IMR-90 (cell line): Measurements from ENCODE around the gene LAMA2. TPM values are rescaled to one million over a fixed set of nuclear protein-coding genes. Genes with fewer than 3 reads are reported as not detected.

Experiments used
- ATAC-seq: fragments of 200-7000 bp; cut with Tn5 transposase; 2 replicates; pipeline ENCODE4 v1.9.1; 2020; ENCODE audit warnings: low read depth, mild to moderate bottlenecking, moderate library complexity
- BruUV-seq: library from RNA; stranded (reverse); fragments of 400-500 nt; replicated peaks from 2 replicates; lab custom pipeline; 2021; lab: Mats Ljungman, UMichigan
- CTCF ChIA-PET: fragments of 300-600 bp; formaldehyde crosslinking; extraction: SDS; loops from one replicate; lab custom pipeline; 2021; ENCODE audit warnings: antibody characterized with exemption; lab: Yijun Ruan, JAX
- POLR2A ChIA-PET: fragments of 300-600 bp; sonication (Branson Sonifier 250); formaldehyde crosslinking; loops from one replicate; lab custom pipeline; 2022; ENCODE audit warnings: antibody characterized with exemption; ENCODE audit not compliant: unreplicated experiment; lab: Charles Lee
- DNase-seq: peaks from one replicate; pipeline ENCODE4 v3.0.0; 2013
- H2AFZ ChIP-seq: replicated peaks from 2 replicates; pipeline ENCODE3; 2013; ENCODE audit warnings: low read length, mild to moderate bottlenecking; ENCODE audit not compliant: poor library complexity
- H2AK5ac ChIP-seq: 2 replicates; pipeline ENCODE4 v1.6.1; 2013; ENCODE audit warnings: low read depth, low read length, inconsistent platforms
- H2AK9ac ChIP-seq: replicated peaks from 2 replicates; pipeline ENCODE3; 2013; ENCODE audit warnings: mild to moderate bottlenecking, low read depth, low read length, moderate library complexity; ENCODE audit not compliant: poor library complexity
- H2BK120ac ChIP-seq: 2 replicates; pipeline ENCODE4 v1.6.1; 2013; ENCODE audit warnings: low read depth, low read length, inconsistent platforms
- H2BK15ac ChIP-seq: 3 replicates; pipeline ENCODE4 v1.6.1; 2013; ENCODE audit warnings: low read depth, low read length, inconsistent platforms
- H2BK20ac ChIP-seq: 2 replicates; pipeline ENCODE4 v1.6.1; 2013; ENCODE audit warnings: low read depth, mild to moderate bottlenecking, inconsistent platforms, low read length, moderate library complexity
- H2BK5ac ChIP-seq: 2 replicates; pipeline ENCODE4 v1.6.1; 2013; ENCODE audit warnings: mild to moderate bottlenecking, low read depth, low read length, inconsistent platforms; ENCODE audit not compliant: poor library complexity, severe bottlenecking
- H3K14ac ChIP-seq: replicated peaks from 2 replicates; pipeline ENCODE4 v1.6.1; 2013; ENCODE audit warnings: low read depth, low read length, inconsistent platforms
- H3K18ac ChIP-seq: 2 replicates; pipeline ENCODE4 v1.6.1; 2013; ENCODE audit warnings: low read depth, low read length, control low read depth
- H3K23ac ChIP-seq: 2 replicates; pipeline ENCODE4 v1.6.1; 2013; ENCODE audit warnings: low read depth, low read length, inconsistent platforms
- H3K27ac ChIP-seq: 2 replicates; pipeline ENCODE4 v1.5.1; 2013; ENCODE audit warnings: mild to moderate bottlenecking, control low read depth, low read length; ENCODE audit not compliant: insufficient read depth
- H3K27me3 ChIP-seq: 2 replicates; pipeline ENCODE4 v1.6.1; 2013; ENCODE audit warnings: low read length; ENCODE audit not compliant: control insufficient read depth, insufficient read depth
- H3K36me3 ChIP-seq: 2 replicates; pipeline ENCODE4 v1.6.1; 2013; ENCODE audit warnings: low read length, mixed read lengths; ENCODE audit not compliant: control insufficient read depth, insufficient read depth
- H3K4ac ChIP-seq: 2 replicates; pipeline ENCODE4 v1.6.1; 2013; ENCODE audit warnings: low read depth, low read length, inconsistent platforms
- H3K4me1 ChIP-seq: 2 replicates; pipeline ENCODE4 v1.6.1; 2013; ENCODE audit warnings: low read length, mixed read lengths; ENCODE audit not compliant: control insufficient read depth, insufficient read depth
- H3K4me2 ChIP-seq: 2 replicates; pipeline ENCODE4 v1.6.1; 2013; ENCODE audit warnings: low read depth, mild to moderate bottlenecking, control low read depth, low read length, moderate library complexity
- H3K4me3 ChIP-seq: 2 replicates; pipeline ENCODE4 v1.5.1; 2013; ENCODE audit warnings: low read depth, mild to moderate bottlenecking, control low read depth, low read length, moderate library complexity; ENCODE audit not compliant: insufficient read depth
- H3K56ac ChIP-seq: 2 replicates; pipeline ENCODE4 v1.6.1; 2013; ENCODE audit warnings: low read length, inconsistent platforms; ENCODE audit not compliant: insufficient read depth; ENCODE audit errors: extremely low read depth
- H3K79me1 ChIP-seq, 2 experiments: 2 replicates each; pipeline ENCODE4 v1.6.1; 2013; ENCODE audit warnings: low read length in 2 of 2, inconsistent platforms in 1 of 2, low read depth in 1 of 2
- H3K9ac ChIP-seq: 2 replicates; pipeline ENCODE4 v1.6.1; 2013; ENCODE audit warnings: low read depth, low read length, control low read depth
- H3K9me1 ChIP-seq: 2 replicates; pipeline ENCODE4 v1.6.1; 2013; ENCODE audit warnings: low read length, inconsistent platforms; ENCODE audit not compliant: insufficient read depth
- H3K9me3 ChIP-seq: 2 replicates; pipeline ENCODE4 v1.6.1; 2013; ENCODE audit warnings: low read length; ENCODE audit not compliant: control insufficient read depth, insufficient read depth
- H4K20me1 ChIP-seq: 2 replicates; pipeline ENCODE4 v1.6.1; 2013; ENCODE audit warnings: low read length, inconsistent platforms; ENCODE audit not compliant: insufficient read depth
- H4K5ac ChIP-seq: 2 replicates; pipeline ENCODE4 v1.6.1; 2013; ENCODE audit warnings: mild to moderate bottlenecking, low read depth, low read length, control low read depth
- H4K8ac ChIP-seq, 2 experiments: 2 replicates each; pipeline ENCODE4 v1.6.1; 2013; ENCODE audit warnings: low read depth in 2 of 2, low read length in 2 of 2, control low read depth in 1 of 2, inconsistent platforms in 1 of 2
- H4K91ac ChIP-seq: 2 replicates; pipeline ENCODE4 v1.6.1; 2013; ENCODE audit warnings: low read depth, low read length, inconsistent platforms; ENCODE audit not compliant: insufficient read depth
- BHLHE40 ChIP-seq: fragments of 150-350 bp; IDR thresholded peaks from 2 replicates; pipeline ENCODE4 v1.6.1; 2016; ENCODE audit warnings: mild to moderate bottlenecking, low read depth, low read length
- CEBPB ChIP-seq: IDR thresholded peaks from 2 replicates; pipeline ENCODE4 v1.6.1; 2012; ENCODE audit warnings: low read depth, low read length, improper control_type of control experiment
- CHD1 ChIP-seq: IDR thresholded peaks from 2 replicates; pipeline ENCODE4 v1.6.1; 2012; ENCODE audit warnings: low read depth, low read length, improper control_type of control experiment
- CTCF ChIP-seq: conservative IDR thresholded peaks from 2 replicates; pipeline ENCODE4 v1.5.1; 2012; ENCODE audit warnings: mild to moderate bottlenecking, low read depth, low read length, improper control_type of control experiment
- ELK1 ChIP-seq: fragments of 150-350 bp; IDR thresholded peaks from 2 replicates; pipeline ENCODE4 v1.6.1; 2016; ENCODE audit warnings: low read depth, mild to moderate bottlenecking, low read length, moderate library complexity, borderline replicate concordance
- FOS ChIP-seq: fragments of 150-350 bp; IDR thresholded peaks from 2 replicates; pipeline ENCODE4 v1.6.1; 2016; ENCODE audit warnings: low read depth, low read length
- MAFK ChIP-seq: IDR thresholded peaks from 2 replicates; pipeline ENCODE4 v1.6.1; 2012; ENCODE audit warnings: low read depth, low read length, improper control_type of control experiment
- MAZ ChIP-seq: IDR thresholded peaks from 2 replicates; pipeline ENCODE4 v1.6.1; 2012; ENCODE audit warnings: low read depth, mild to moderate bottlenecking, low read length, improper control_type of control experiment, moderate library complexity, borderline replicate concordance
- MXI1 ChIP-seq: IDR thresholded peaks from 2 replicates; pipeline ENCODE4 v1.6.1; 2012; ENCODE audit warnings: low read depth, mild to moderate bottlenecking, low read length, moderate library complexity, borderline replicate concordance
- NFE2L2 ChIP-seq: fragments of 150-350 bp; IDR thresholded peaks from 2 replicates; pipeline ENCODE4 v1.6.1; 2016; ENCODE audit warnings: low read depth, mild to moderate bottlenecking, low read length
- POLR2A ChIP-seq: IDR thresholded peaks from 2 replicates; pipeline ENCODE4 v1.6.1; 2012; ENCODE audit warnings: mild to moderate bottlenecking, low read depth, low read length
- RAD21 ChIP-seq: IDR thresholded peaks from 2 replicates; pipeline ENCODE4 v1.6.1; 2012; ENCODE audit warnings: low read length, improper control_type of control experiment
- RCOR1 ChIP-seq: IDR thresholded peaks from 2 replicates; pipeline ENCODE4 v1.6.1; 2012; ENCODE audit warnings: mild to moderate bottlenecking, low read length, improper control_type of control experiment; ENCODE audit not compliant: insufficient replicate concordance
- RFX5 ChIP-seq: IDR thresholded peaks from 2 replicates; pipeline ENCODE4 v1.8.0; 2012; ENCODE audit warnings: low read depth, mild to moderate bottlenecking, low read length, moderate library complexity
- SMC3 ChIP-seq: fragments of 150-350 bp; IDR thresholded peaks from 2 replicates; pipeline ENCODE4 v1.6.1; 2016; ENCODE audit warnings: low read depth, mild to moderate bottlenecking, antibody characterized with exemption, low read length, moderate library complexity
- USF2 ChIP-seq: fragments of 150-350 bp; IDR thresholded peaks from 2 replicates; pipeline ENCODE4 v1.6.1; 2017; ENCODE audit warnings: mild to moderate bottlenecking, antibody characterized with exemption, low read length, low read depth
- WGBS, 2 experiments: methylation state at CpG; one replicate each; pipeline versions ENCODE4 v1.1.5 to v1.1.7; 2013; ENCODE audit warnings: missing lambda C conversion rate in 2 of 2; ENCODE audit not compliant: insufficient read length in 1 of 2; ENCODE audit errors: extremely low coverage in 2 of 2; 5-methylcytosine and 5-hydroxymethylcytosine counted together
- dilution Hi-C: fragments of 300-500 bp; cut with HindIII; formaldehyde crosslinking; loops from one replicate; pipeline ENCODE4 v1.14.3; 2018; ENCODE audit warnings: low sequenced_read_pairs; ENCODE audit not compliant: unreplicated experiment
- in situ Hi-C: fragments of 300-500 bp; cut with MboI; formaldehyde crosslinking; loops from 3 replicates; pipeline ENCODE4 v1.14.3; 2019; ENCODE audit warnings: low sequenced_read_pairs, inconsistent platforms, mixed read lengths
- intact Hi-C: fragments of 100-400 bp; cut with micrococcal nuclease; formaldehyde crosslinking; loops from 2 replicates; pipeline ENCODE4 v1.10.0; 2022
- polyA plus RNA-seq, 3 experiments: library from polyadenylated mRNA; depleted of rRNA; stranded (reverse); fragments of >200 nt; gene quantifications; 2 replicates each; pipeline ENCODE4 v1.2.3, GENCODE V29; 2012; ENCODE audit warnings: low replicate concordance in 1 of 3
- total RNA-seq: library from RNA; depleted of rRNA; stranded (reverse); fragments of >200 nt; gene quantifications from 2 replicates; pipeline ENCODE4 v1.2.3, GENCODE V29; 2012

LAMA2 gene
- total and polyA plus RNA-seq, 2 of the 4 experiments (the other 2 are of a cell fraction): 9.9 to 13.3 TPM

- H3K27me3 ChIP-seq: no peaks in the 10 kb centered on the region
- POLR2A ChIA-PET: no interaction called here
- no peak overlapping the region for H3K4me2 ChIP-seq
- no peak overlapping the region for H3K18ac ChIP-seq
- H3K9me1 ChIP-seq: no peaks in the 10 kb centered on the region
- H3K4ac ChIP-seq: no peak overlapping the region
- no peaks in the 10 kb centered on the region; the same call in 1 of the 2 replicates for H3K36me3 ChIP-seq
- no peak overlapping the region for H3K4me3 ChIP-seq
- WGBS, 2 experiments: no CpG with 5 or more reads among the region's 1 CpG
- H2AK9ac ChIP-seq: no peak overlapping the region
- ATAC-seq: no peak
- CTCF ChIA-PET: no interaction called here
- H3K14ac ChIP-seq: no peak overlapping the region
- no peak overlapping the region for H2AFZ ChIP-seq
- no peak overlapping the region for H2BK20ac ChIP-seq
- no peaks in the 10 kb centered on the region for H3K79me1 ChIP-seq
- no peaks in the 10 kb centered on the region for H3K4me1 ChIP-seq
- H2BK15ac ChIP-seq: no peak overlapping the region
- H4K8ac ChIP-seq: no peak overlapping the region
- in situ Hi-C loops (no loop called here), intact Hi-C loops (no loop called here), dilution Hi-C loops (no loop called here)
- peak; percentile 16 for DNase-seq
- no TSS peak for BruUV-seq
- TF ChIP-seq RCOR1 (no peak), BHLHE40 (no peak), CTCF (no peak), MXI1 (no peak), SMC3 (no peak), CEBPB (no peak), MAZ (no peak), POLR2A (no peak), ELK1 (no peak), RAD21 (no peak), CHD1 (no peak), RFX5 (no peak), MAFK (no peak), NFE2L2 (no peak), USF2 (no peak), FOS (no peak)
- H4K20me1 ChIP-seq: no peaks in the 10 kb centered on the region
- H3K9ac ChIP-seq: no peak overlapping the region
- H2BK120ac ChIP-seq: no peak overlapping the region
- H3K27ac ChIP-seq: no peak overlapping the region
- no peak overlapping the region for H2AK5ac ChIP-seq
- H2BK5ac ChIP-seq: no peak overlapping the region
- H4K91ac ChIP-seq: no peak overlapping the region
- no peak overlapping the region for H4K5ac ChIP-seq
- no peaks in the 10 kb centered on the region for H3K9me3 ChIP-seq
- H3K56ac ChIP-seq: no peak overlapping the region
- H3K23ac ChIP-seq: no peak overlapping the region
These were observed 519.3 kb downstream of the LAMA2 start for GRCh38 chr6:129402244-129402643.
